ENCODE results near the gene SLAIN1. TPM values are rescaled to one million over a fixed set of nuclear protein-coding genes. Genes with fewer than 3 reads are reported as not detected.

The SLAIN1 gene
- total and polyA plus RNA-seq, 2 of the 4 experiments (the other 2 are of a cell fraction) = 0.29 to 0.36 TPM

- no peak overlapping the region for H3K18ac ChIP-seq (ENCODE audit: low read depth, low read length)
- no peak overlapping the region for H3K4ac ChIP-seq (ENCODE audit: low read depth, low read length)
- H2BK120ac ChIP-seq (ENCODE audit: low read depth, low read length) = no peak overlapping the region
- DNase-seq (no peak), ATAC-seq (ENCODE audit: low read depth) (no peak)
- no peak overlapping the region for H2BK15ac ChIP-seq (ENCODE audit: low read depth, low read length)
- H3K9ac ChIP-seq (ENCODE audit: low read depth, low read length) = no peak overlapping the region
- H3K23ac ChIP-seq (ENCODE audit: low read depth, low read length) = no peak overlapping the region
- no peak overlapping the region for H3K56ac ChIP-seq (ENCODE audit: extremely low read depth, insufficient read depth, low read length)
- H3K9me1 ChIP-seq (ENCODE audit: insufficient read depth, low read length) = no peaks in the 10 kb centered on the region
- no peaks in the 10 kb centered on the region; the same call in 1 of the 2 replicates for H3K27me3 ChIP-seq (ENCODE audit: control insufficient read depth, insufficient read depth, low read length)
- 50% methylated on average over 2 of the region's 2 CpGs; no CpG with 5 or more reads in 1 of the 2 experiments for WGBS, 2 experiments (ENCODE audit: extremely low coverage in 2 of 2, insufficient read length in 1 of 2)
- POLR2A ChIA-PET (ENCODE audit: unreplicated experiment) = no interaction called here
- in situ Hi-C loops (cut with MboI; ENCODE audit: low sequenced_read_pairs) = no loop called here
- no TSS peak for BruUV-seq (replicated peaks)
- no peaks in the 10 kb centered on the region for H4K20me1 ChIP-seq (ENCODE audit: insufficient read depth, low read length)
- H4K91ac ChIP-seq (ENCODE audit: insufficient read depth, low read depth, low read length) = no peak overlapping the region
- H3K4me2 ChIP-seq (ENCODE audit: low read depth, low read length) = no peak overlapping the region
- no peak for TF ChIP-seq CHD1 (IDR thresholded peaks at IDR 0.05; ENCODE audit: low read depth, low read length)
- TF ChIP-seq RCOR1 (IDR thresholded peaks at IDR 0.05; ENCODE audit: insufficient replicate concordance, low read length) = no peak
- no peak for TF ChIP-seq BHLHE40 (IDR thresholded peaks at IDR 0.05; ENCODE audit: low read depth, low read length)
- TF ChIP-seq CTCF (conservative IDR thresholded peaks at IDR 0.05; ENCODE audit: low read depth, low read length) = no peak
- TF ChIP-seq ELK1 (IDR thresholded peaks at IDR 0.05; ENCODE audit: borderline replicate concordance, low read depth, low read length) = no peak
- TF ChIP-seq POLR2A (IDR thresholded peaks at IDR 0.05; ENCODE audit: low read depth, low read length) = no peak
- no peak for TF ChIP-seq MAFK (IDR thresholded peaks at IDR 0.05; ENCODE audit: low read depth, low read length)
- no peak for TF ChIP-seq MAZ (IDR thresholded peaks at IDR 0.05; ENCODE audit: borderline replicate concordance, low read depth, low read length)
- TF ChIP-seq USF2 (IDR thresholded peaks at IDR 0.05; ENCODE audit: low read depth, low read length) = no peak
- no peaks in the 10 kb centered on the region for H3K9me3 ChIP-seq (ENCODE audit: control insufficient read depth, insufficient read depth, low read length)
- H2AFZ ChIP-seq (replicated peaks; ENCODE audit: low read length, poor library complexity) = no peak overlapping the region
- H2AK5ac ChIP-seq (ENCODE audit: low read depth, low read length) = no peak overlapping the region
- H3K4me1 ChIP-seq (ENCODE audit: control insufficient read depth, insufficient read depth, low read length) = no peaks in the 10 kb centered on the region
- H4K5ac ChIP-seq (ENCODE audit: low read depth, low read length) = no peak overlapping the region
- CTCF ChIA-PET = interaction anchor here (0.7 kb wide), 1 partner anchor 92 kb away, joined by 5 read pairs; no protein-coding TSS in a partner anchor
- H3K4me3 ChIP-seq (ENCODE audit: insufficient read depth, low read depth, low read length) = no peak overlapping the region
- intact Hi-C loops (cut with micrococcal nuclease) = no loop called here
- no peak overlapping the region for H2AK9ac ChIP-seq (replicated peaks; ENCODE audit: low read depth, low read length, poor library complexity)
- H4K8ac ChIP-seq (ENCODE audit: low read depth in 2 of 2, low read length in 2 of 2) = no peak overlapping the region
- no peak overlapping the region for H3K27ac ChIP-seq (ENCODE audit: insufficient read depth, low read length)
- no peaks in the 10 kb centered on the region for H3K79me1 ChIP-seq (ENCODE audit: low read depth in 1 of 2, low read length in 2 of 2)
- H3K14ac ChIP-seq (replicated peaks; ENCODE audit: low read depth, low read length) = no peak overlapping the region
- H3K36me3 ChIP-seq (ENCODE audit: control insufficient read depth, insufficient read depth, low read length) = no peaks in the 10 kb centered on the region
- no peak overlapping the region for H2BK20ac ChIP-seq (ENCODE audit: low read depth, low read length)
- H2BK5ac ChIP-seq (ENCODE audit: low read depth, low read length, poor library complexity, severe bottlenecking) = no peak overlapping the region
- dilution Hi-C loops (cut with HindIII; ENCODE audit: low sequenced_read_pairs, unreplicated experiment) = no loop called here
Measured at GRCh38 chr13:77742801-77743200, 45.3 kb downstream of the SLAIN1 start.
